ENCODE measurements around the gene SFTA2.

GRCh38 chr6:30901436-30901835 is 30.5 kb downstream of the SFTA2 start:
- no peak for TF ChIP-seq ZNF565 (CRISPR knock-in tag; conservative IDR thresholded peaks at IDR 0.05; ENCODE audit: low read depth)
- TF ChIP-seq ZFP3 (CRISPR knock-in tag; IDR thresholded peaks at IDR 0.05), result no peak
- no peak for TF ChIP-seq ZNF8 (CRISPR knock-in tag; IDR thresholded peaks at IDR 0.05)
- TF ChIP-seq CSDC2 (CRISPR knock-in tag; IDR thresholded peaks at IDR 0.05), result no peak
- no peak for TF ChIP-seq ISL1 (CRISPR knock-in tag; IDR thresholded peaks at IDR 0.05)
- TF ChIP-seq PATZ1 (CRISPR knock-in tag; IDR thresholded peaks at IDR 0.05; ENCODE audit: borderline replicate concordance), result no peak
- TF ChIP-seq CREB5 (CRISPR knock-in tag; IDR thresholded peaks at IDR 0.05; ENCODE audit: low read depth), result no peak
- no peak for TF ChIP-seq TOX (CRISPR knock-in tag; IDR thresholded peaks at IDR 0.05; ENCODE audit: borderline replicate concordance)
- TF ChIP-seq GLIS3 (CRISPR knock-in tag; IDR thresholded peaks at IDR 0.05), result no peak
- no peak for TF ChIP-seq OSR1 (CRISPR knock-in tag; IDR thresholded peaks at IDR 0.05)
- TF ChIP-seq ZFP30 (CRISPR knock-in tag; IDR thresholded peaks at IDR 0.05), result no peak
- TF ChIP-seq ZC3H10 (CRISPR knock-in tag; IDR thresholded peaks at IDR 0.05), result no peak

Data from SK-N-SH treated with all-trans-retinoic acid at 6 μM for 48 hours (cell line).